HT-29 (cell line): ENCODE results near the gene APOBR. TPM values are rescaled to one million over a fixed set of nuclear protein-coding genes. Genes with fewer than 3 reads are reported as not detected.
"Not testable (repeated sequence)": the region's sequence is repeated elsewhere in the genome, so short reads cannot be mapped to it uniquely, and the experiment has no call there.

Experiments used
- DNase-seq: peaks from one replicate; pipeline ENCODE4 v3.0.0-alpha.2; 2015; ENCODE audit warnings: low spot score
- total RNA-seq: library from RNA; depleted of rRNA; stranded (reverse); fragments of >200 nt; shearing (Covaris generic); gene quantifications from 2 replicates; pipeline ENCODE4 v1.2.3, GENCODE V29; 2014

Gene APOBR
- total RNA-seq, 1 experiment from 2014 or later, result not detected

- no peak for DNase-seq
Observed at GRCh38 chr16:28497861-28498599, 3.6 kb downstream of the APOBR start.

- DNase-seq, result no peak
Observed at GRCh38 chr16:28498666-28499381, 4.4 kb downstream of the APOBR start.

GRCh38 chr16:28499854-28500253, 5.4 kb downstream of the APOBR start:
- DNase-seq, result no peak

- not testable (repeated sequence) for DNase-seq
Observed at GRCh38 chr16:28500476-28501180, 6.2 kb downstream of the APOBR start.

- no peak for DNase-seq
Observed at GRCh38 chr16:28501258-28502232, 7.1 kb downstream of the APOBR start.

GRCh38 chr16:28502290-28502689, 7.8 kb downstream of the APOBR start:
- DNase-seq, result no peak

- DNase-seq, result no peak
Observed at GRCh38 chr16:28503470-28504259, 9.2 kb downstream of the APOBR start.

GRCh38 chr16:28504707-28505404, 10.4 kb downstream of the APOBR start:
- DNase-seq, result no peak

- no peak for DNase-seq
Observed at GRCh38 chr16:28505489-28506137, 11.2 kb downstream of the APOBR start.

- DNase-seq, result no peak
Observed at GRCh38 chr16:28511031-28511430, 16.6 kb downstream of the APOBR start.

- no peak for DNase-seq
Observed at GRCh38 chr16:28511801-28512789, 17.7 kb downstream of the APOBR start.

GRCh38 chr16:28513484-28514181, 19.2 kb downstream of the APOBR start:
- DNase-seq, result no peak

- no peak for DNase-seq
Observed at GRCh38 chr16:28514246-28514645, 19.8 kb downstream of the APOBR start.

- no peak for DNase-seq
Observed at GRCh38 chr16:28520672-28521071, 26.2 kb downstream of the APOBR start.

GRCh38 chr16:28521436-28521835, 27.0 kb downstream of the APOBR start:
- no peak for DNase-seq

- no peak for DNase-seq
Observed at GRCh38 chr16:28522792-28523191, 28.3 kb downstream of the APOBR start.

- no peak for DNase-seq
Observed at GRCh38 chr16:28524681-28525171, 30.3 kb downstream of the APOBR start.
